GM18505 (cell line): ENCODE measurements around the gene PRKRIP1.

Experiments used
- ATAC-seq: cut with Tn5 transposase; IDR thresholded peaks from one replicate; pipeline ENCODE4 v1.9.1; 2021; ENCODE audit not compliant: unreplicated experiment
- POLR2A ChIP-seq: IDR thresholded peaks from 4 replicates; pipeline ENCODE4 v1.6.1; 2011; ENCODE audit warnings: borderline replicate concordance; ENCODE audit not compliant: insufficient read depth, insufficient read length; ENCODE audit errors: extremely low read depth

Gene PRKRIP1

GRCh38 chr7:102410918-102411317 is 14.8 kb downstream of the PRKRIP1 start:
- no peak for TF ChIP-seq POLR2A
- ATAC-seq, result no peak

- ATAC-seq, result no peak
- no peak for TF ChIP-seq POLR2A
Observed at GRCh38 chr7:102412548-102412947, 16.4 kb downstream of the PRKRIP1 start.

- no peak for TF ChIP-seq POLR2A
Observed at GRCh38 chr7:102413091-102413490, 16.9 kb downstream of the PRKRIP1 start.

GRCh38 chr7:102413611-102414010 is 17.4 kb downstream of the PRKRIP1 start:
- no peak for TF ChIP-seq POLR2A
- ATAC-seq, result no peak

More at GRCh38 chr7:102413091-102413490, 16.9 kb downstream of the PRKRIP1 start:
- ATAC-seq, result no peak

- no peak for ATAC-seq
- no peak for TF ChIP-seq POLR2A
Observed at GRCh38 chr7:102415685-102416225, 19.6 kb downstream of the PRKRIP1 start.

- no peak for ATAC-seq
- no peak for TF ChIP-seq POLR2A
Observed at GRCh38 chr7:102416406-102416805, 20.2 kb downstream of the PRKRIP1 start.

GRCh38 chr7:102417105-102417504 is 20.9 kb downstream of the PRKRIP1 start:
- ATAC-seq, result no peak
- TF ChIP-seq POLR2A, result no peak

GRCh38 chr7:102418592-102418991 is 22.4 kb downstream of the PRKRIP1 start:
- no peak for ATAC-seq
- no peak for TF ChIP-seq POLR2A

- no peak for TF ChIP-seq POLR2A
- no peak for ATAC-seq
Observed at GRCh38 chr7:102421706-102422240, 25.6 kb downstream of the PRKRIP1 start.

GRCh38 chr7:102424129-102424551 is 28.0 kb downstream of the PRKRIP1 start:
- no peak for TF ChIP-seq POLR2A
- ATAC-seq, result no peak

- TF ChIP-seq POLR2A, result no peak
- ATAC-seq, result no peak
Observed at GRCh38 chr7:102424787-102425218, 28.6 kb downstream of the PRKRIP1 start.

GRCh38 chr7:102425639-102426267 is 29.6 kb downstream of the PRKRIP1 start:
- peak; percentile 55 for ATAC-seq
- peak; percentile 87 for TF ChIP-seq POLR2A

GRCh38 chr7:102426268-102427018 is 30.3 kb downstream of the PRKRIP1 start:
- peak; percentile 53 for TF ChIP-seq POLR2A
- ATAC-seq, result peak; percentile 48
